Ovary (tissue), 9 donors: ENCODE measurements around the gene CNBP. TPM values are rescaled to one million over a fixed set of nuclear protein-coding genes. Genes with fewer than 3 reads are reported as not detected.

ENCODE experiments used
- DNase-seq, 5 donors: peaks; one replicate each; pipeline ENCODE4 v3.0.0-alpha.2; 2019 to 2020
- H3K27ac ChIP-seq, 2 donors: fragments of 200-600 bp; one replicate each; pipeline versions ENCODE4 v1.5.1 to v1.8.0; 2019 to 2022
- H3K27me3 ChIP-seq: fragments of 200-600 bp; one replicate; pipeline ENCODE4 v1.8.0; 2022
- H3K36me3 ChIP-seq: fragments of 200-600 bp; sonication (generic); one replicate; pipeline ENCODE4 v1.5.1; 2019
- H3K4me1 ChIP-seq: one replicate; pipeline ENCODE4 v1.8.1; 2013; ENCODE audit warnings: mild to moderate bottlenecking, moderate library complexity; ENCODE audit not compliant: insufficient read depth
- H3K4me3 ChIP-seq: fragments of 200-600 bp; sonication (generic); one replicate; pipeline ENCODE4 v1.5.1; 2017
- H3K9me3 ChIP-seq, 2 donors: fragments of 200-600 bp in 1 of 2; sonication (generic) in 1 of 2; one replicate each; pipeline versions ENCODE4 v1.5.1 to v1.8.1; 2013 to 2019; ENCODE audit warnings: mild to moderate bottlenecking in 1 of 2, moderate library complexity in 1 of 2
- CTCF ChIP-seq, 3 donors: fragments of 450-650 bp in 2 of 3; fragments of 200-600 bp in 1 of 3; IDR thresholded peaks; one replicate each; pipeline versions ENCODE4 v1.5.1 to v1.8.0; 2016 to 2022; ENCODE audit warnings: antibody characterized with exemption in 3 of 3, mild to moderate bottlenecking in 1 of 3
- EP300 ChIP-seq: sonication (generic); formaldehyde crosslinking; IDR thresholded peaks from one replicate; pipeline ENCODE4 v1.6.1; 2017; ENCODE audit warnings: antibody characterized with exemption
- POLR2A ChIP-seq: fragments of 450-650 bp; IDR thresholded peaks from one replicate; pipeline ENCODE4 v1.6.1; 2017; ENCODE audit warnings: antibody characterized with exemption, mild to moderate bottlenecking, moderate library complexity
- WGBS, 3 donors: extraction: QIAGEN DNeasy Blood & Tissue Kit in 1 of 3; methylation state at CpG; one replicate each; pipeline versions ENCODE4 v1.1.5 to v1.1.7; 2013 to 2017; 5-methylcytosine and 5-hydroxymethylcytosine counted together
- intact Hi-C, 4 donors: fragments of 100-400 bp; cut with DNase I; formaldehyde crosslinking; loops; one replicate each; pipeline versions ENCODE4 v1.11.0 to v1.15.1; 2022 to 2023
- polyA plus RNA-seq, 2 donors: library from polyadenylated mRNA; stranded (reverse); fragments of 200-250 nt in 1 of 2; fragments of 350-450 nt in 1 of 2; fragmentation: Illumina TruSeq in 1 of 2; extraction: RNeasy Lipid Tissue Mini Kit (QIAGEN cat#74804) in 1 of 2; gene quantifications; one replicate each; pipeline ENCODE4 v1.2.3, GENCODE V29; 2013 to 2014
- total RNA-seq, 7 donors: library from RNA; depleted of rRNA in 2 of 7; stranded (reverse); fragments of >200 nt in 2 of 7; fragmentation: NEBNext Ultra II Directional in 3 of 7; extraction: Animal tissue kit (Norgen Biotek cat#: 25700) in 3 of 7; gene quantifications; one replicate each; pipeline versions ENCODE4 v1.1.0 to v1.2.4, GENCODE V29; 2016 to 2023
- donor health status: DM: no; HTN: no; CAD: no; lungs with moderate emphysema.
- donor health status: DM: no; HTN: no; CAD: no.
- donor health status: Bipolar disorder and iron deficiency.
- donor health status: DM: yes; HTN: yes; CAD: no.
- donor health status: DM: no; HTN: no; CAD: no.
- donor health status: DM: yes; HTN: yes; CAD: no.

The CNBP gene
- total and polyA plus RNA-seq, 9 donors, result 383 to 540 (median 467) TPM

GRCh38 chr3:129131465-129132088 is 52.1 kb downstream of the CNBP start:
- intact Hi-C loops, result no loop called here
- WGBS, 3 donors, result 76 to 79% (median 76%) methylated on average over 2 of the region's 2 CpGs
- no peak for DNase-seq
- Histone ChIP-seq H3K4me3 (no peak overlapping the region), H3K9me3 (no peaks in the 10 kb centered on the region), H3K27me3 (no peaks in the 10 kb centered on the region), H3K4me1 (no peaks in the 10 kb centered on the region), H3K36me3 (no peaks in the 10 kb centered on the region), H3K27ac (no peak overlapping the region)
- TF ChIP-seq POLR2A, result no peak
- TF ChIP-seq EP300, result no peak
- TF ChIP-seq CTCF (IDR thresholded peaks at IDR 0.05), result no peak

- TF ChIP-seq POLR2A, result no peak
- TF ChIP-seq CTCF (IDR thresholded peaks at IDR 0.05), result no peak
- TF ChIP-seq EP300, result no peak
- WGBS, 3 donors, result 86 to 87% (median 86%) methylated on average over 13 of the region's 13 CpGs
Measured at GRCh38 chr3:129130291-129130813, 53.3 kb downstream of the CNBP start.

DNA sequence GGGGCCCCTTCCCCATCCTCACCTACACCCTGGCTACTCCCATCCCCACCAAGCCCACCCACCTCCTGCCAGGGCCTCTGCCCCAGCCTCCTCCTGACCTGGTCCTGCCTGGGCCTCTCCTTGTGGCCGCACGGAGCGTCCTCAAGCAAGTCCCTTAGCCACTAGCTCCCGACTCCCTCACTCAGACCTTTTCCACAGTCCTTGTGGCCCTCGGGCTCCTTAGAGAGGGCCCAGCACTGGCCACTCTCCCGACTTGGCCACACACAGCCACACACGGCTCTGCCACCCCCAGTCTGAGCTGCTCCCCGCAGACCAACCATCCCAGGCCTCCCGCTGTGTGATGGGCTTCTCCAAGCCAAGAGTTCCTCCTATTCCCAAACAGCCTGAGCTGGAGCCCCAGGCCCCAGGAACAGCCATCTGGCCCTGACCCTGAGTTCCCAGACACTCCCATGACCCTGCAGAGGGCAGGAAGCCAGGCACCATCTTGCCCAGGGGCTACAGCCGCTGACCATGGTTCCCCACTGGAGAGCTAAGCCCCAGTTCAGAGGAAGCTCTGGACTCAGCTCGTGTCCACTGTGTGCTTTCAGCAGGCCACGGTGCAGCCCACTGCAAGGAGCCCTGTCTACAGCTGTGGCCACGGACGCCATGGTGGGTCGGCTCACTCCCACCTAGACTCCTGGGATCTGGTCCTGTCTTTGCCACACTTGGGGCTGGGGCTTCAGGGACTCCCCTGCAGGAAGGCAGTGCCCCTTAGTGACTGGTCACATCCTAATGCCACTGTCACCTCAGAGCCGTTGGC is 55.1 kb downstream of the CNBP start:
- no peak for DNase-seq
- H3K36me3 ChIP-seq, result no peaks in the 10 kb centered on the region
- H3K27ac ChIP-seq, result no peak overlapping the region
- no peaks in the 10 kb centered on the region for H3K4me1 ChIP-seq
- no peak overlapping the region for H3K4me3 ChIP-seq
- no peaks in the 10 kb centered on the region for H3K27me3 ChIP-seq
- TF ChIP-seq EP300 (no peak), CTCF (IDR thresholded peaks at IDR 0.05) (no peak), POLR2A (no peak)
- intact Hi-C loops, result no loop called here
- 87 to 95% (median 90%) methylated on average over 10 to 16 of the region's 16 CpGs for WGBS, 3 donors
- no peaks in the 10 kb centered on the region for H3K9me3 ChIP-seq

More at GRCh38 chr3:129130291-129130813, 53.3 kb downstream of the CNBP start:
- H3K4me1 ChIP-seq, result no peaks in the 10 kb centered on the region
- H3K27me3 ChIP-seq, result no peaks in the 10 kb centered on the region
- H3K27ac ChIP-seq, result no peak overlapping the region
- intact Hi-C loops, result no loop called here
- DNase-seq, result no peak
- no peaks in the 10 kb centered on the region for H3K36me3 ChIP-seq
- no peaks in the 10 kb centered on the region for H3K9me3 ChIP-seq
- no peak overlapping the region for H3K4me3 ChIP-seq

GRCh38 chr3:129126726-129127280 is 56.9 kb downstream of the CNBP start:
- no peaks in the 10 kb centered on the region for H3K27me3 ChIP-seq
- TF ChIP-seq POLR2A, result no peak
- TF ChIP-seq EP300, result no peak
- no peak for TF ChIP-seq CTCF (IDR thresholded peaks at IDR 0.05)
- no peak overlapping the region for H3K4me3 ChIP-seq
- no peak overlapping the region for H3K27ac ChIP-seq
- DNase-seq, result no peak
- H3K4me1 ChIP-seq, result no peaks in the 10 kb centered on the region
- H3K36me3 ChIP-seq, result no peaks in the 10 kb centered on the region
- 74 to 86% (median 77%) methylated on average over 9 of the region's 9 CpGs for WGBS, 3 donors
- intact Hi-C loops, result no loop called here
- no peaks in the 10 kb centered on the region for H3K9me3 ChIP-seq
